HG03354 (cell line): ENCODE data around the gene PRPF8.
"Not testable (repeated sequence)": the region's sequence is repeated elsewhere in the genome, so short reads cannot be mapped to it uniquely, and the experiment has no call there.

Experiments used
- ATAC-seq: cut with Tn5 transposase; IDR thresholded peaks from one replicate; pipeline ENCODE4 v1.9.1; 2021; ENCODE audit warnings: mild to moderate bottlenecking; ENCODE audit not compliant: unreplicated experiment, poor library complexity, severe bottlenecking

The PRPF8 gene

GRCh38 chr17:1684378-1685189 lies at the start of gene PRPF8:
PRPF8 (minus strand) TSS chr17:1684867; CDS start chr17:1684571, 296 bp downstream.
- ATAC-seq: peak; percentile 97

GRCh38 chr17:1733759-1734158 lies 49.1 kb upstream of the PRPF8 start:
- ATAC-seq: no peak

DNA sequence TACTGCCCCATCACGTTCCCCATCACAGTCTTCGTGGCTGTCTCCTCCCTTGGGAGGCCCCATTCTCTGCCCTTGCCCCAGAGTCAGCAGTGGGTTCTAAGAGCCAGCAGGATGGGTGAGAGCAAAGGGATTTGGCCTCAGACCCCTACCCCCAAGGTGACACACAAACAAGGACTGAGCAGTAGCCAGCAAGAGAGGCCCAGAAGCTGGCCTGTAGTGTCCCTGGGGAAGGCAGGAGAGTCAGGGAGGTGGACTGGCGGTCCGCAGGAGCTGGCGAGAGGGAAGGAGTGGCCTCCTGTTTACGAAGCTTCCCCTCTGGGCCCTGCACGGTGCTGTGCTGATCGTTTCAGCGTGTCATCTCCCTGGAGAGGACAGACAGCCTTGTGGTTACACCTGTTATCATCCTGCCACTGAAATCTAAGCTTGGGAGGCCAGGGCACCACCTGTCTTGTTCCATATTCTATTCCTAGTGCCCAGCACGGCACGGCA lies 48.2 kb upstream of the PRPF8 start:
- ATAC-seq: no peak

- no peak for ATAC-seq
These were observed 47.7 kb upstream of the PRPF8 start for GRCh38 chr17:1732241-1732832.

DNA sequence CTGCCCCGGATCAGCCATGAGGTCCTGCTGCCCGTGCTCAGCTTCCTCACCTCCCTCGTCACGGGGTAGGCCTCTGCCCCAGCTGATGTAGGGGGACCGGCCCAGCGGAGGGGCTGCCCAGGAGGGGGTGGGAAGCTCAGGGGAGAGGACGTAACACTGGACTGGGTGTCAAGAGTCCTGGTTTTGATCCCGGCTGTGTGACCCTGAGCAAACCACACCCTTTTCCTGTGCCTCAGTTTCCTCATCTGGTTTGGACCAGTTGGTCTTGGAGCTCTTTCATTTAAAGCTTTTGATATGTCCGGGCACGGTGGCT lies 46.5 kb upstream of the PRPF8 start:
- no peak for ATAC-seq

- ATAC-seq: no peak
These were observed 45.9 kb upstream of the PRPF8 start for GRCh38 chr17:1730326-1731193.

DNA sequence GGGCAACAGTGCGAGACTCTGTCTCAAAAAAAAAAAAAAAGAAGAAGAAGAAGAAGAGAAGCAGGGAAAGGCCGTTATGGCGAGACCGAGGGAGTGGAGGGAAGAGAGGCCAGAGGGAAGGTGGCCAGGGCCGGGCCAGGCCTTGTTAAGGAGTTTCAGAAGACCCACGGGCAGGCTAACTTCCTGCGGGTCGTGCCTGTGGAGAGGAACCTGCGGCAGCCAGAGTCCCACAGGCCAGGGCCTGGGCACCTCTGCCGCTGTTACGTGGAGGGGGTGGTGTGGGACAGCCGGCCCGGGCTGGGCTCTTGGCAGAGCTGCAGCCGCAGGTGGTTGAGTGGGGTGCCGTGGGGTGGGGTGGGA lies 45.3 kb upstream of the PRPF8 start:
- ATAC-seq: no peak

DNA sequence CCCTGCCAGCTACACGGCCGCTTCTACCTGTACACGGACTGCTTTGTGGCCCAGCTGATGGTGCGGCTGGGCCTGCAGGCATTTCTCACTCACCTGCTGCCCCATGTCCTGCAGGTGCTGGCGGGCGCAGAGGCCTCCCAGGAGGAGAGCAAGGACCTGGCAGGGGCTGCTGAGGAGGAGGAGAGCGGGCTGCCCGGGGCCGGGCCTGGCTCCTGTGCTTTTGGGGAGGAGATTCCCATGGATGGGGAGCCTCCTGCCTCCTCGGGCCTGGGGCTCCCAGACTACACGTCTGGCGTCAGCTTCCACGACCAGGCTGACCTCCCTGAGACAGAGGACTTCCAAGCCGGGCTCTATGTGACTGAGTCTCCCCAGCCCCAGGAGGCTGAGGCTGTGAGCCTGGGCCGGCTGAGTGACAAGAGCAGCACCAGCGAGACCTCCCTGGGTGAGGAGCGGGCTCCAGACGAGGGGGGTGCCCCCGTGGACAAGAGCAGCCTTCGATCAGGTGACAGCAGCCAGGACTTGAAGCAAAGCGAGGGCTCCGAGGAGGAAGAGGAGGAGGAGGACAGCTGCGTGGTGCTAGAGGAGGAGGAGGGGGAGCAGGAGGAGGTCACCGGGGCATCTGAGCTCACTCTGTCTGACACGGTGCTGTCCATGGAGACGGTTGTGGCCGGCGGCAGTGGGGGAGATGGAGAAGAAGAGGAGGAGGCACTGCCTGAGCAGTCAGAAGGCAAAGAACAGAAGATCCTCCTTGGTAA lies 43.4 kb upstream of the PRPF8 start:
- no peak for ATAC-seq

DNA sequence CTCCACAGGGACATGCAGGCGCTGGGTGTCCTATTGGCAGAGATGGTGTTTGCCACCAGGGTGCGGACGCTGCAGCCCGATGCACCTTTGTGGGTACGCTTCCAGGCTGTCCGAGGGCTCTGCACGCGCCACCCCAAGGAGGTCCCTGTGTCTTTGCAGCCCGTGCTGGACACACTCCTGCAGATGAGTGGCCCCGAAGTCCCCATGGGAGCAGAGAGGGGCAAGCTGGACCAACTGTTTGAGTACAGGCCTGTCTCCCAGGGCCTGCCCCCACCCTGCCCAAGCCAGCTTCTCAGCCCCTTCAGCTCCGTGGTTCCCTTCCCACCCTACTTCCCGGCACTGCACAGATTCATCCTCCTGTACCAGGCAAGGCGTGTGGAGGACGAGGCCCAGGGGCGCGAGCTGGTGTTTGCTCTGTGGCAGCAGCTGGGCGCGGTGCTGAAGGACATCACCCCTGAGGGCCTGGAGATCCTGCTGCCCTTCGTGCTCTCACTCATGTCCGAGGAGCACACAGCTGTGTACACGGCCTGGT lies 42.7 kb upstream of the PRPF8 start:
- no peak for ATAC-seq

DNA sequence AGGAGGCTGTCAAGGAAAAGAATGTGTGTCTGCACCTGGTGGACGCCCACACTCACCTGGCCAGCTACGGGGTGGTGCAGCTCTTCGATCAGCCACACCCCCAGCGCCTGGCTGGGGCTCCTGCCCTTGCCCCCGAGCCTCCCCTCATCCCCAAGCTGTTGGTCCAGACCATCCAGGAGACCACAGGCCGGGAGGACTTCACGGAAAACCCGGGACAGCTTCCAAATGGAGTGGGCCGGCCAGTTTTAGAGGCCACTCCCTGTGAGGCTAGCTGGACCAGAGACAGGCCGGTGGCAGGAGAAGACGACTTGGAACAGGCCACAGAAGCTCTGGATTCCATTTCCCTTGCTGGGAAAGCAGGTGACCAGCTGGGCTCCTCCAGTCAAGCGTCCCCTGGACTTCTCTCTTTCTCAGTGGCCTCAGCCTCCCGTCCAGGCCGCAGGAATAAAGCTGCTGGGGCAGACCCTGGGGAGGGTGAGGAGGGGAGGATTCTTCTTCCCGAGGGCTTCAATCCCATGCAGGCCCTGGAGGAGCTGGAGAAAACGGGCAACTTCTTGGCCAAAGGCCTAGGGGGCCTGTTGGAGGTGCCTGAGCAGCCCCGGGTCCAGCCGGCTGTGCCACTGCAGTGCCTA lies 42.1 kb upstream of the PRPF8 start:
- no peak for ATAC-seq

GRCh38 chr17:1725642-1726511 lies 41.2 kb upstream of the PRPF8 start:
- no peak for ATAC-seq

DNA sequence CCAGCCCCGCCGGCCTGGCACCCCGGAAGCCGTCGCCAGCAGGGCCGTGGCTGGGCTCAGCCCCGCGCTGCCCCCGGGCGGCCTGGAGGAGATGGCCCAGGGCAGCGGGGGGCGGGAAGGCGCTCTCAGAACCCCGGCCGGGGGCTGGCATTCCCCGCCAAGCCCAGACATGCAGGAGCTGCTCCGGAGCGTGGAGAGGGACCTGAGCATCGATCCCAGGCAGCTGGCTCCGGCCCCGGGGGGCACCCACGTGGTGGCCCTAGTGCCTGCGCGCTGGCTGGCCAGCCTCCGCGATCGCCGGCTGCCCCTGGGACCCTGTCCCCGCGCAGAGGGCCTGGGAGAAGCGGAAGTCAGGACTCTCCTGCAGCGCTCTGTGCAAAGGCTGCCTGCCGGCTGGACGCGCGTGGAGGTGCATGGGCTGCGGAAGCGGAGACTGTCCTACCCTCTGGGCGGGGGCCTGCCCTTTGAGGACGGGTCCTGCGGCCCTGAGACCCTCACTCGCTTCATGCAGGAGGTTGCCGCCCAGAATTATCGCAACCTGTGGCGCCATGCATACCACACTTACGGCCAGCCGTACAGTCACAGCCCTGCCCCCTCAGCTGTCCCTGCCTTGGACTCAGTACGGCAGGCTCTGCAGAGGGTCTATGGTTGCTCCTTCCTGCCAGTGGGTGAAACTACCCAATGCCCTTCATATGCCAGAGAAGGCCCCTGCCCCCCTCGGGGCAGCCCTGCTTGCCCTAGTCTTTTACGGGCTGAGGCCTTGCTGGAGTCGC lies 40.4 kb upstream of the PRPF8 start:
- peak; percentile 35 for ATAC-seq

GRCh38 chr17:1724351-1724868 lies 39.7 kb upstream of the PRPF8 start, which contains the start of gene WDR81:
WDR81 (plus strand) TSS chr17:1724704; CDS start chr17:1724960, 256 bp downstream.
- ATAC-seq: peak; percentile 56

GRCh38 chr17:1722022-1722421 lies 37.4 kb upstream of the PRPF8 start:
- ATAC-seq: not testable (repeated sequence)

- ATAC-seq: no peak
These were observed 36.3 kb upstream of the PRPF8 start for GRCh38 chr17:1720856-1721386.

DNA sequence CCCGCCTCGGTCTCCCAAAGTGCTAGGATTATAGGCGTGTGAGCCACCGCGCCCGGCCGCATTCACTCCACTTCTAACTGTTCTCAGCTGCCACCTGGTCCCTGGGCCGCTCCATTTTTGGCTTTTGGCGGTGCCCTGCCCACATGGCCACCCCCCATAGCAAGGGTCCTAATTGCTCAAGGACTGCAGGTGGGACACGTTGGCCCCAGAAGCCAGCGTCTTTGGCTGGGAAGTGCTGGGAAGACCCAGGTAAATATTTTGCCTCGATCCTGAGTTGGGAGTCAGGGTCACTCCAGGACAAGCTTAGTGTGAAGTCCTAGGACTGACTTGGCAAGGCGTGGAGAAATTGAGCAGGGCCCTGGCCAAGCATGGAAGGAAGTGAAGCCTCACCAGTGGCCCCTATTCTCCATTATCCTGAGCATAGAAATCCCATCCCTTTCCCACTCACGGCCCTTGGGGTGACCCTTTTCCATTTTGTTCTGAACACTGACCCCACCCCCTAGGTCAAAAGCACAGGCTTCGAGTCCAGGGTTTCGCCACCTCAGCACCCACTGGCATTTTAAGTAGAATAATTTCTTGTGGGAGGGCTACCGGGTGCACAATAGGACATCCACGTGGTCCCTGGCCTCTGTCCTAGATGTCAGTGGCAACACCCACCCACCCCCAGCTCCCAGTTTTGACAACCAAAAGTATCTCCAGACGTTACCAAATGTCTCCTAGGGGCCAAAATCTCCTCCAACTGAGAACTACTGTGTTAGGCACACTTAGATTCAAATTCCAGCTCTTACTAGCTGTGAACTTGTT lies 33.9 kb upstream of the PRPF8 start:
- no peak for ATAC-seq
